HG02588 (cell line): ENCODE results near the gene HADHA.

Source experiments
- ATAC-seq: cut with Tn5 transposase; IDR thresholded peaks from one replicate; pipeline ENCODE4 v1.9.1; 2021; ENCODE audit warnings: mild to moderate bottlenecking, moderate library complexity; ENCODE audit not compliant: unreplicated experiment

Gene HADHA

DNA sequence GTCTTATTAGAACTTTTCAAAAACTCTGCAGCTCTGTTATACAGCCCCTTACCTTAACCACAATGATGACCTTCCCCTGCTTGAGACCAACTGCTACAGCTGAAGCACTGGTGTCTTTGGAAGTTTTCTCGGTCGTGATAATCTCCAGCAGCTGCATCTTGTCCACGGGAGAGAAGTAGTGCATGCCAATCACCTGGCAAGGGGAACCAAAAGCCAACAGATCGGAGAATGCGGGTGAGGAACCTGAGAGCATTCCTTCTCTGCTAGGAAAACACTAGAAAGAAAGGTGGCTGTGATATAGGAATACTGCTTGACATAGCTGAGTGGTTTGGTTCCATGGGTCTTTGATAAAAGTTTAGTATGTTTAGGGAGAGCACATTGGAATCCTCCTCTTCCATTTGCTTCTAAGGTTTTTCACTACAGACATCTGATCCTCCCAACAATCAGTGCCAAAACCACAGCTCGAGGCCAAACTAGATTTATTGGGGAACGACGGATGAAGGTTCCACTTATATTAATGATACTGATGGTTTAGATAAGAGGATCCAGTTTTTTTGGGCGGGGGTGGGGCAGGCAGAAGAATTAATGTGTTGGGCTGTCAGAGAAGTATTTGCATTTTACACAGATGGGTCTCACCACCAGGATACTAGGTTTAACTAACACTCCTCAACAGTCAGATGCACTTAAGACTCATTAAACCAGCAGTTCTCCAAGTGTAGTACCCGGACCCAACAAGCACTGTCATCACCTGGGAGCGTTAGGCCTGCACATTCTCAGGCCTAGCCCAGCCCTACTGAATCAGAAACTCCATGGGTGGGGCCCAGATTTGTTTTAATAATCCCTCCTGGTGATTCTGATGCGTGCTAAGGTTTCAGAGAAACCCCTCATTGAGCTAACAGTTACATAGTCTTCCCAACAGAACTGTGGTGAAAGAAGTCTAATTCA lies 49.1 kb downstream of the HADHA start:
- no peak for ATAC-seq

DNA sequence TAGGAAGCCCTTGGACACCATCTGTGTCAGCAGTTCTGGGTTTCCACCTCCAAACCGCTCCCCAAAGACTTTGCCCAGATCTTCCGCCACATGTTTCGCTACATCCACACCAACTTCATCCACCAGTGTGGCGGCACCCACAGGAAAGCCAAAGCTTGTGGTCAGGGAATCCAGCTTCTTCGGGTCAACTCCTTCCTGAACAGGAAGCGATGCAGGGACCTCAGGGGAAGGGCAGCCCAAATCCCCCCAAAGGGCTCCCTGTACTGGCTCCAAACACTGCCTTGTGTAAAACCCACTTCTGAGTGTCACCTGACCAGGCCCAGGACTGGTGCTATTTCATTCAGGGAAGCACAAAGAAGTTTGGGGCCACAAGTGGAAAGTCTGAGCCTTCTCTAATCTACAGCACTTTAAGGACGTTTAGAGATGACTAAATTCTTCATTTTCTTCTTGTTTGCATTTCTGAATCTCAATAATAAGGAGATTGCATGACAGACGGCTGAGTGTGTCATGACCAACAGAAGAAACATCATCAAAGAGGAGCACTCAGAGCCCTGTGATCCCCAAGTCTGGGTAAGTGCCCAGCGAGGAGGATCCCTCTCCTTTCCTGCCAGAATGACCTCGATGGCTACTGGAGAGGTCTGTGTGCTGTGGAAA lies 50.7 kb downstream of the HADHA start:
- no peak for ATAC-seq

DNA sequence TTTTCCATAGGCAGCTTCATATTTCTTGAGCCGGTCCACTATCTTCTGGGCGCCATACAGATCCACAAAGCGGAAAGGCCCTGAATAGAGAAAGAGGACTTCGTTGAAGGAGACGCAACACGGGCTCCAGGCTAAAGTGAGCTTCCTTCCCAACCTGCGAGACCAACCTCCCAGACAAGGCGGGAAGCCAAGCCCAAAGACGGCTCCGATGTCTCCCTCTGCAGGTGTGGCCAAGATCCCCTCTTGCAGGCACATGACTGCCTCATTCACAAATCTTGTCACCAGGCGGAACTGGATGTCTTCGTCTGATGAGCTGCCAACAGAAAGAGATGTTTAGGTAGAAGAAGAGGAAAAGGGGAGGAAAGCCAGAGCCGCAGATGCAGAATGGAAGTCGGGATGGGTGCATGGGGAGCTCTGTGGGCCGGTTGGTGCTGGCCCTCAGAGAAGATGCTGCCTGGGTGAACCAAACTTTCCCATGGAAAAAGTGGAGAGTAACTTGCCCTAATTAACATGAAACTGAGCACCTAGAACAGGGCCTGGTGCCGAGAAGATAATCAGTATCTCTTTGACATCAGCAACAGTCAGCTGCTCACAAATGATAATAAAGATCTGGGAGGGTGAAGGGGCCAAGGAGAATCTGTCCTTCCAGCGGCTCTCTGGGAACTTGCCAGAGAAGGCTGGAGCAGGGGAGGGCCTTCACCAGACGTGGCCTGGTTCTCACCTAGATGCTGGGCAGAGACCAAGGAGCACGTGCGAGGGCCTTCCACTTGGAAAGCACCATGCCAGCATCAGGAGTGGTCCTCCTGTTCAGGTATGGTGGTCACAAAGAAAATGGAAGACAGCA lies 52.9 kb downstream of the HADHA start:
- no peak for ATAC-seq

DNA sequence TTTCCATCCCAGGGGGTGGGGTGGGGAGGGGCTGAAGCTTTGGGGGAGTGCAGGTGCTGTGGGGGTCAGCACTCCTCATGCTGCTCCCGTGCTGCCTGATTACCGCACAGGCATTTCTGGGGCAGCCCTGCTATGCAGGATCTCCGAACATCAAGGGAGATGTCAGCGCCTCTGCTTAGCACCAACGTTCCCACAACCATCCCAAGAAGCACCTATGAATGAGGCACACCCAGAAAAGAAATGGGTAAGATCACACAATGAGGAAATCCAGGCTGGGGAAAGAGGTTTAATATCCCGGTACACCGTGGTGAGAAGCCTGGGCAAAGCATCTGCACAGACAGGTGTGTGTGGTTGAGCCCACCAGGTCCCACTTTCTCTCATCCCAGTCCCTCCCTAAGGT lies 54.1 kb downstream of the HADHA start:
- ATAC-seq = no peak

DNA sequence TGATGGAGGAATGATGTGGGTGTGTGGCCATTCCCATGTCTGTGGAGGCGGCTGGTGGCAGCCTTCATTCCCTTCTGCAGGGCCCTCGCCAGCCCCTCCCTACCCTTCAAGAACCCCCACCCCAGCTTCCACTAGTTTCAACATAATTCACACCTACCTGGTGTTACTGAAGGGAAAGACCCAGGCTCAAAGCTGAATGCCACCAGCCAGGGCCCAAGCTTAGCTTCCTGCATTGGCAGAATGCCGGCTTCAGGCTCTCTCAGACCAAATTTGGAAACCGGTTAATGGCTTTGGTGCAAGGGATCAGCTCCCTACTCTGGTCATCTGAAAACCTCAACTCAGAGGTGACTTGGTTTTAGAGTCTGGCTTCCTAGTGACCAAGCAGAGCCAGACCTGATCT lies 54.7 kb downstream of the HADHA start:
- ATAC-seq = no peak

DNA sequence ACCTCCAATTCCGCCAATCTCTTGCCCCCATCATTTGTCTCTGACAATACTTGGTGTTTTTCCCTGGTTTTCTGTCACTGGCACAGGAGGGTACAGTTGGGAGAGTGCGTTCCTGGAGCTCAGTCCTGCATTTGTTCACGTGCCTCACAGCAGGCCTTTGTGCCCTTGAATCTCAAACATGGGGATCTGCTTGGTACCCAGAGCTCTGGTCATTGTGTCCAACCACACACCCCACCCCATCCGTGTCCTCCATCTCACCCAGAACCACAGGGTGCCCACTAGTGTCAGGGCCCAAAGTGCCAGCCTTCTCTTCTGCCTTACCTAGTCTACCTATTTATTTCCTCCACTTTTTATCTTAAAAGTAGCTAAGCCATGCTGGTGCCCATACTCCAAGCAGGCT lies 55.3 kb downstream of the HADHA start:
- no peak for ATAC-seq

DNA sequence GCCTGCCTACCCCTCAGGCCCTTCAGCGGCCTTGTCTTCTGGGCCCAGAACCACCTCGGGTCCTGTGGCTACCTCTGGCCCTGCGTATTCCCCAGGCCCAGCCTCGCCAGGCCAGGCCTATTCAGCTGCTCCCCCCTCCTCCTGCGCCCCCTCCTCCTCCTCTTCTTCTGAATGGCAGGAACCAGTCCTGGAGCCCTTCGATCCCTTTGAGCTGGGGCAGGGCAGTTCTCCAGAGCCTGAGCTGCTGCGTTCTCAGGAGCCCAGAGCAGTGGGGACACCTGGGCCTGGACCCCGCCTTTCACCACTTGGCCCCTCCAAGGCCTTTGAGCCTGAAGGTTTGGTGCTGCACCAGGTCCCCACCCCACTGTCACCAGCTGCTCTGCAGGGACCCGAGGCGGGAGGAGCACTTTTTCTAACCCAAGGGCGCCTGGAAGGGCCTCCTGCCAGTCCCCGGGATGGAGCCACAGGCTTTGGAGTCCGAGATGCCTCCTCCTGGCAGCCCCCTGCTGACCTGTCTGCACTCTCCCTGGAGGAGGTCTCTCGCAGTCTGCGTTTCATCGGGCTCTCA lies 56.8 kb downstream of the HADHA start:
- no peak for ATAC-seq

DNA sequence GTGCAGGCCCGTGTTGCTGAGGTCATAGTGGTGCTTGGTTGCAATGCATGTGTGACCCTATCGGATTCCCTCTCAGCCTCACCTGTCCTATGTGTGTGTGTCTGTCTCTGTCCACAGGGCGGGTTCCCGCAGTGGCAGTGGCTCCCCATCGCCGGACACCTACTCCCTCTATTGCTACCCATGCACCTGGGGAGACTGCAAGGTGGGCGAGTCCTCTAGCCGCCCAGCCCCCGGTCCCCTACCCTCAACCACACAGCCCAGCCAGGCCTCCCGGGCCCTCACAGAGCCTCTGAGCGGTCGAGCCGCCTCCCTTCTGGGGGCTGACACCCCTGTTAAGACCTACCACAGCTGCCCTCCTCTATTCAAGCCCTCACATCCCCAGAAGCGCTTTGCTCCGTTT lies 57.3 kb downstream of the HADHA start:
- no peak for ATAC-seq

DNA sequence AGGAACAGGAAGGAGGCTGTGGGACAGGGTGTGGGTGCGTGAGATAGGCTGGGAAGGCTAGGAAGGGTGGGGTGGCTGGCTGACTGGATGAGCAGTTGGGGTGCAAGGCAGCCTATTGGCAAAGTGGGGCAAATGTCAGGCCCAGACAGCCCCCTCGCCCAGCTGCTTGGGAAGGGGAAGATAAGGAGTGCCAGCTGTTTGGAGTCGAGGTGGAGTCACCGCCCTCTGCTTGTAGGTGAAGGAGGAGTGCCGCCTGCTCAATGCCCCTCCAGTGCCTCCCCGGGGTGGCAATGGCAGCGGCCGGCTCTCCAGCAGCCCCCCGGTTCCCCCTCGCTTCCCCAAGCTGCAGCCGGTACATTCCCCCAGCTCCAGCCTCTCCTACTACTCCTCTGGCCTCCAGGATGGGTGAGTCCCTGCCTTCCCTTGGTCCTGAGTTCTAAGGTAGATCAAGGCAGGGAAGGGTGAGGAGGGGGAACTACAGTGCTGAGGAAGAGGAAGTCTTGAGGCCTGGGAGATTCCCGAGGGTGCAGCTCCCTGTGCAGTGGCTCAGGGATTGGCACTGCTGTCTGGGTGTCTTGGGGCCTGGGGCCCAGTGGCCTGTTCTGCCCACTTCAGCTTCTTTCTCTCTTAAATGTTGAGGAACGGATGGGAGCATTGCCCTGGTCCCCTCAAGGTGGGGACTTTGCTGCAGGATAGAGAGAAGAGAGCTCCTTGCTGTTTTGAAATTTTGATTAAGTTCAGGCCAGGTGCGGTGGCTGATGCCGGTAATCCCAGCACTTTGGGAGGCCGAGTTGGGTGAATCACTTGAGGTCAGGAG lies 58.3 kb downstream of the HADHA start:
- ATAC-seq = no peak

DNA sequence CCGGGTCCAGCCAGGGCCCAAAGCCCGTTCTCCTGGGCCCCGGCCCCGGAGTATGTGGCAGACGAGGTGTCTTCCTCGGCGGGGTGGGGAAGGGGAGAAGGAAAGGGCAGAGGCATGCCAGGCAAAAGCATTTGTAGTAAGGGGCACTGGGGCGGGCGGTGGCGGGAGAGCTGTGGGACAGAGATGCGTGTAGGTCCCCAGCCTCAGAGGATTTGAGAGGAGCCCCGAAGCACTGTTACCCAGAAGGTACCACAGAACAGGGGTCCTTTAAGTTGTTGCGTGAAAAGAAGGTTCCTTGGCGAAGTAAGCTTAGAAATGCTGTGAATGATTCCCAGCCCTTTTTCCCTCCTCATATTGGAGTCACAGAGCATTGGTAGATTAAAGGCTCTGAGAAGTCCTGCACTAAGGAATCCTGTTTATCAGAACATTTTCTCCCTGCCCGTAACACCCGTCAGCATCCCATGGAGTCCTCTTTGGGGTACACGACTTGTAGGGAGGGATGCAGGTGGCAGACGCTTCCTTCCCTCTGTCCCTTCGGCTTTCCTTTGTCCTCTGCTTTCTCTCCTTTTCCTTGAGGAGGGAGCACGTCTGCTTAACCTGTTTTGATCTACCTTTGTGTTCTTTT lies 59.0 kb downstream of the HADHA start:
- no peak for ATAC-seq

DNA sequence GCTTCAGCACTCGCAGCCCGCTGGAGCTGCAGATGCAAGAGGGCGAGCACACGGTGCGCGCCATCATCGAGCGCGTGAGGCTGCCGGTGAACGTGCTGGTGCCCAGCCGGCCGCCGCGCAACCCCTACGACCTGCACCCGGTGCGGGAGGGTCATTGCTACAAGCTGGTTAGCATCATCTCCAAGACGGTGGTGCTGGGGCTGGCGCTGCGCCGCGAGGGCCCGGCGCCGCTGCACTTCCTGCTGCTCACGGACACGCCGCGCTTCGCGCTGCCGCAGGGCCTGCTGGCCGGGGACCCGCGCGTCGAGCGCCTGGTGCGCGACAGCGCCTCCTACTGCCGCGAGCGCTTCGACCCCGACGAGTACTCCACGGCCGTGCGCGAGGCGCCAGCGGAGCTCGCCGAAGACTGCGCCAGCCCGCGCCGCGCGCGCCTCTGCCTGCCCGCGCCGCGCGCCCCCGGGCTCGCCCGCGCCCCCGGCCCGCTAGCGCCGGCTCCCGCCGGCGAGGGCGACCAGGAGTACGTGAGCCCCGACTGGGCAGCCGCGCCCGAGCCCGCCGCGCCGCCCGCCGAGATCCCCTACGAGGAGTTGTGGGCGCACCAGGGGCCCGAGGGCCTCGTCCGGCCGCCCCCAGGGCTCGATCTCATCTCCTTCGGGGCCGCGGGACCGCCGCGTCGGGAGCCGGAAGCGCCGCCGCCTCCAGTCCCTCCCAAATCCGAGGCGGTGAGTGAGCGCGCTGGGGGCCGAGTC lies 59.7 kb downstream of the HADHA start:
- ATAC-seq = no peak

DNA sequence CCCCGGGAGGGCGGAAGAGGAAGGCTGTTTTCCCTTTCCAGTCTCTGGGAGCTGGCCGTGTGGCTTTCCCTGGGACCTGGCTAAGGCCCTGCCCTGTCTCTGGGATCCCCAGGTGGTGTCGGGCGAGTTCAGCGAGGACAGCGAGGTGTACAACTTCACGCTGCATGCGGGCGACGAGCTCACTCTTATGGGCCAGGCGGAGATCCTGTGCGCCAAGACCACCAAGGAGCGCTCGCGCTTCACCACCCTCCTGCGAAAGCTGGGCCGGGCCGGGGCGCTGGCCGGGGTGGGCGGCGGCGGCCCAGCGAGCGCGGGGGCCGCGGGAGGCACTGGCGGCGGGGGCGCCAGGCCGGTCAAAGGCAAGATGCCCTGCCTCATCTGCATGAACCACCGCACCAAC lies 60.3 kb downstream of the HADHA start:
- no peak for ATAC-seq

DNA sequence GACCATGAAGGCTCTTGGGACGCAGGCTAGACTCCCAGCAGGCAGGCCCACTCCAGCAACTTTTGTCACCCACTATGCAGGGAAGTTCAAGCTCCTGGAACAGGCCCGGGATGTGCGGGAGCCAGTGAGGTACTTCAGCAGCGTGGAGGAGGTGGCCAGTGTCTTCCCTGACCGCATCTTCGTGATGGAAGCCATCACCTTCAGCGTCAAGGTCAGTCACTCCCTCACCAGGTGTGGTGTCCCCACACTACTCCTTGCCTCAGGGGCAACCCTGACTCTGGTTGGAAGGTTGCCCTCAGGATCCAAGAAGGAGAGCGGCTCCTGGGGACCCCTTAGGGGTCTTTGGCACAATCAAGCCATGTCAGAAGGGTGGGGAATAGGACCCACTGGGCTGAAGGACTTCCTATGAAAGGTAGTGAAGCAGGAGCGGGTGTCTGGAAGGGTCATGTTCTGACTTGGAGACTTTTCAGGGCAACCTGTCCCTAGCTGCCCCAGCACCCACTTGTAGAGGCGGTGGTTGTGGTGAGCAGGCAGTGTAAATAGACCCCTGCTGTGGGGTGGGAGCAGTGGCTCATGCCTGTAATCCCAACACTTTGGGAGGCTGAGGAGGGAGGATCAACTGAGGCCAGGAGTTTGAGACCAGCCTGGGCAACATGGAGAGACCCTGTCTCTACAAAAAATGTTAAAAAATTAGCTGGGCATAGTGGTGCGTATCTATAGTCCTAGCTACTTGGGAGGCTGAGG lies 61.4 kb downstream of the HADHA start:
- no peak for ATAC-seq

DNA sequence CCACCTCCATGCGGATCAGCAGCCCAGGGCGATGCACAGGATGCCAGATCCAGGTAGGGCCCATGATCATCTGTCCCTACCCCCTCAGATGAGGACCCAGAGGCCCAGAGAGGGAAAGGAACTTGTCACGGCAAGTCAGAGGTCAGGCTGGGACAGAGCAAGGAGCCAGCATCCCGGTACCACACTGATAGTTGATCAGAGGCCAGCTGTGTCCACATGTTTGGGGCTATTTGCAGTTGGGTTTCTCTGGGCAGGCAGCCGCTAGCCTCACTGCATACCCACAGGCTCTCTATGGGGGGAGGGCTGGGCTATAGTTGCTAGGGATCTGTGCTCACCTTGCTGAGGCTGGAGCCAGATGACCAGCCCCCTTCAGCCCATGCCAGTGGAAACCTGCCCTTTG lies 62.0 kb downstream of the HADHA start:
- ATAC-seq = no peak

DNA sequence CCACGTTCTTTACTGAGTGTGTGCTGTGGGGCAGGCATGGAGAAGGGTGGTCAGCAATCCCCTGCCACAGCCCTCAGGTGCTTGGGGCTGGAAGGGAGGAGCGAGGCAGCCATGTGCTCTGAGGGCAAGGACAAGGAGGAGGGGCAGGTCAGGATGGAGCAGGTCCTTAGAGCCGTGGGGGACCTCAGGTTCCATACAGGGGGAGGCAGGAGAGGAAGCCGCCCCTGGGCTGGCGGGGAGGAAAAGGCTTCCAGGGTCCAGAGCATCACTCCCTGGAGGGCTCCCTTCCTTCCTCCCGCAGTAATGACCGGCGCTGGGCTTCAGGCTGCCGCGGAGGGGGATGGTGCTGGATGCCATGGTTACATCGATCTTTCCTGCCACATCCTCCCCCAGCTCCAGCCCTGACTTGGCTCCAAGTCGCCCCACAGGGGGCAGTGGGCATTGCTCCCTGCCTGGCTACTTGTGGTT lies 65.0 kb downstream of the HADHA start:
- ATAC-seq = no peak

DNA sequence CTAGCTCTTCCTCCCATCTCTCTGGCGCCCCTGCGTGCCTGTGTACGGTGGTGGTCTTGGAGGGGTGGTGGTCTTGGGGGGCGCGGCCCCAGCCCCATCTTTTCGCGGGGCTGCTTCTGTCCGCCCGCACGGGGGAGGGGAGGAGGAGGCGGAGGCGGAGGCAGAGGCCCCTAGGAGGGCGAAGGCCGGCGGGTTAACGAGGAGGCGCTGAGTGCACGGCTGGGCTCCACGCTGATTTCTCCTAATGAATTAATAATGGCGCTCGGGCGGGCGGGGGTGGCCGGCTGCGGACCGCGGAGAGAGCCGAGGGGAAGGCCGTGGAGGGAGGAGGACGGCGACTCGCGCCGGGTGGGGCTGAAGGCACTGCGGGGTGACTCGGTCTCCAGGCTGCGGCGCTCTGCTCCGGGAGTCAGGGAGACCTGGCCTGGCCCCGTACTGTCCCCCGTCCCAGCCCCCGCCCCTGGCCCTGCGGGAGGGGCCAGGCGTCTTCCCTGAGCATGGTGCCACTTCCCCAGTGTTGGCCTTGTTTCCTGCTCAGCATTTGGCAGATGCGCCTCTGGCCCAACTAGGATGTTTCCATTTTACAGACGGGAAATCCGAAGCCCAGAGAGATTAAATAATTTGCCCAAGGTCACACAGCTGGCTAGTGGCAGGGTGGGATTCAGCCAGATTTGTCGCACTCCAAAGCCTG lies 65.5 kb downstream of the HADHA start:
- no peak for ATAC-seq

DNA sequence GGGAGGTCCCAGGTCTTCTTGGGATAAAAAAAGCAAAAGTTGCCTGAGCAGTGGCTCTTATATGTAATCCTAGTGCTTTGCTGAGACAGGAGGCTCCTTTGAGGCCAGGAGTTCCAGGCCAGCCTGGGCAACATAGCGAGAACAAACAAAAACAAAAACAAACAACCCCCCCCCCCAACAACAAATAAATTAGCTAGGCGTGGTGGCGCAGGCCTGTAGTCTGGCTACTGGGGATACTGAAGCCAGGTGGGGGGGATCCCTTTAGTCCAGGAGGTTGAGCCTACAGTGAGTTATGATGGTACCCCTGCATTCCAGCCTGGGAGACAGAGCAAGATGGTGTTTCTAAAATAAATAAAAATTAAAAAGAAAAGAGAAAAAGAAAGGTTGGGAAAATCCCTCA lies 66.2 kb downstream of the HADHA start:
- no peak for ATAC-seq

DNA sequence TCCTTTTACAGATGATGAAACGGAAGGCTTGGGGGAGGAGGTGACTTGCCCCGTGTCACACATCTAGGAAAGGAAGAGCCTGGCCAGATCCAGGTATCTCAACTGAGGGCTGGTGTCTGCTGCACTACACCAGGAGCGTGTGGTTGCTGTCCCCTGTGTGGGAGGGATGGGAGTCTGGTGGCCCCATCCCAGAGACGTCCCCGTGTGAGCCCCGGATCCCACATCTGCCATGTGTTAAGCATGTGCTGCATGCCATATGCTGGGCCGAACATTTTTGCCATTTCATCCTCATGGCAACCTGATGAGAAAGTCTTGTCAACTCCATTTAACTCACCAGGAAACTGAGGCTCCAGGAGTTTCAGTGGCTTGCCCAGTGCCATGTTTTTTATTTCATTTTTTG lies 67.3 kb downstream of the HADHA start:
- no peak for ATAC-seq
